SH-SY5Y (cell line): Measurements from ENCODE around the gene CCNY.

Source experiments
- GATA2 ChIP-seq: IDR thresholded peaks from 2 replicates; pipeline ENCODE4 v1.6.1; 2011; ENCODE audit warnings: mild to moderate bottlenecking, low read depth, low read length
- GATA3 ChIP-seq: IDR thresholded peaks from 2 replicates; pipeline ENCODE4 v1.6.1; 2011; ENCODE audit warnings: low read depth, mild to moderate bottlenecking, low read length, moderate library complexity

Gene CCNY

DNA sequence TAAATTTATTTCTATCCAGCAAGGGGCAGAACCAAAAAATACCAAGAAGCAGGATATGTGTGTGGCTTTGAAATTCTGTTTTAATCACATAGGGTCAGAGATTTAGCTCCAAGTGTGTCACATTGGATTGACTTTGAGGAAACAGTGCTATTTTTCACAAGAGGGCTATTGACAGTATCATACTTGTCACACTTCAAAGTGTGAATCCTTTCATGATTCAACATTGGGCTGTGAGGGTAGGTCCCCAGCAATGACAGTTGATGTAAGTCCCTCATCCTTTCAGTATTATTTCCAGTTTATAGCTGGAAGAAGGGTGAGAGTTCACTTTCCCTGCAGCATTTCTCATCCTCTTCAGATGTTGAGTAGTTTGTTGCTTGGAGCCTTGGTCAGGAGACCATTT is 7.4 kb downstream of the CCNY start:
- TF ChIP-seq GATA3 (no peak), GATA2 (no peak)

DNA sequence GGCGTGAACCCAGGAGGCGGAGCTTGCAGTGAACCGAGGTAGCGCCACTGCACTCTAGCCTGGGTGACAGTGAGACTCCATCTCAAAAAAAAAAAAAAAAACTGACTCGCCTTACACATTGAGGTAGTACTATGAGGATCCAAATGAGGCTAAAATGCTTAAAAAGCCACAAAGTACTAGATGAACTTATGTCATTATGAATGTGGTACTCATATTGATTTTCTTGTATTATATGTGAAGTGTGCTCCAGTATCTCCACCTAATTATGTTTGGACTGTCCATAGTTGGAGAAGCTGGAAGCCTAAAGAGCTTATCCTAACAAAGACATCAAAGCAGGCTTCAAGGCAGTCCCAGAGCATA is 9.1 kb downstream of the CCNY start:
- no peak for TF ChIP-seq GATA2
- no peak for TF ChIP-seq GATA3

- no peak for TF ChIP-seq GATA2
- TF ChIP-seq GATA3, result no peak
These were observed 9.9 kb downstream of the CCNY start for GRCh38 chr10:35346248-35346647.

GRCh38 chr10:35347121-35347562 is 10.8 kb downstream of the CCNY start:
- TF ChIP-seq GATA3 (no peak), GATA2 (no peak)

DNA sequence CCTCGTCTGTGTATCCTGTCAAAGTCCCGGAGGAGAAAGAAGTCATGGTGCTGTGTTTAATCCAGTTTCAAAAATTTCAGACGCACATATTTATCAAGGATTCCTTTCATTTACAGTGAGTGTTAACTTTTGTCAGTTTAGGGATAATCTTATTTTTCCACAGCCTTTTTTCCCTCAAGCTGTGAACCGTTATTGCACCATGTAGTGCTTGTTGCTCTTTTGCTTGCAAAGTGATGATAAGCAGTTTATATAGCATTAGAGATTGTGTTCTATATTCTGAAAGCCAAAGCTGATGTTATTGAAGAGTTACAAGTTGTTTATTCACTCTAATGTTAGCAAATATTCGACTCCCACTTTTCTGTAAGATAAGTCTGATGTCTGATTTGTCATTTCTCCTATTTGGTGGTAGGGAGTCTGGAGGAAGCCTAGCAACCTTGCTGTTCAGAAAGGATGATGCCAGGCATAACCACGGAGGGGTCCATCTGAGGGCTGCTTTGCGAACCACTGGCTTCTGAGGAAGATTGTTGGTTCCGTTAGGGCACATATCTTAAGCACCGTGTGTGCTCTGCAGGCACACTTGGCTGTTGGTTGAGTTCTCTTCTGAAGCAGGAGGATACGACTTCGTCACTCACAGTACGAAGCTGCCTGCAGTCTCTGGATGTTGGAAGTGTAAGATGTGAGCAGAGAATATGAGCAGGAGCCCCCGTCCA is 11.7 kb downstream of the CCNY start:
- TF ChIP-seq GATA3 (no peak), GATA2 (no peak)

DNA sequence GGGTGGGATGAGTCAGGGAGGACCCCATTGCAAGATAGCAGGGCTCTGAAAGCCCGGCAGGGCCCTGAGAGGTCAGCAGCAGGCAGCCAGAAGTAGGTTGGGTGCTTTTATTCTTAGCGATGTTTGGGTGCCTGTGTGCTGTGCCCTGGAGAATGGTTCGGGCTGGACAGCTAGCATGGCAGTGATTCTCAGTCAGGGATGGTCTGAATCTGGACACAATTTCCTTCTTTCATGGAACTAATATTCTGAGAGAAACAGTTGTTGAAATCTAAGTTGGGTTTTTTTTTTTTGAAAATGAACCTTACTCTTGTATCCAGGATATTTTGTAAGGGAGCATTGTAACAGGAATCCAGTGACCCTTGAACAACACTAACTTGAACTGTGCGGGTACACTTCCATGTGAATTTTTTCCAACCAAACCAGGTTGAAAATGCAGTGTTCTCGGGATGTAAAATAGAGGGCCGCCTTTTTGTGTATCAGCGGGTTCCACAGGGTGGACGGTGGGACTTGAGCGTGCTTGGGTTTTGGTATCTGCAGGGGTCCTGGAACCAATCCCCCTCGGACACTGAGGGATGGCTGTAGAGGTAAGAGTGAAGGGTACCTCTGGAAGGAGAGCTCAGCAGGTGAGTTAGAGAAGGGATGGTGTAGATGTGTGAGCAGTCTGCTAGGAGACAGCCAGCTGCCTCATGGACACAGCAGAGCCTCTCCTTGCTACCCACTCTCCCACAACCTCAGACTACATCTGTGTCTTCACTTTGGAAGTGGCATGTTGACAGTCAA is 12.5 kb downstream of the CCNY start:
- TF ChIP-seq GATA2, result no peak
- no peak for TF ChIP-seq GATA3

DNA sequence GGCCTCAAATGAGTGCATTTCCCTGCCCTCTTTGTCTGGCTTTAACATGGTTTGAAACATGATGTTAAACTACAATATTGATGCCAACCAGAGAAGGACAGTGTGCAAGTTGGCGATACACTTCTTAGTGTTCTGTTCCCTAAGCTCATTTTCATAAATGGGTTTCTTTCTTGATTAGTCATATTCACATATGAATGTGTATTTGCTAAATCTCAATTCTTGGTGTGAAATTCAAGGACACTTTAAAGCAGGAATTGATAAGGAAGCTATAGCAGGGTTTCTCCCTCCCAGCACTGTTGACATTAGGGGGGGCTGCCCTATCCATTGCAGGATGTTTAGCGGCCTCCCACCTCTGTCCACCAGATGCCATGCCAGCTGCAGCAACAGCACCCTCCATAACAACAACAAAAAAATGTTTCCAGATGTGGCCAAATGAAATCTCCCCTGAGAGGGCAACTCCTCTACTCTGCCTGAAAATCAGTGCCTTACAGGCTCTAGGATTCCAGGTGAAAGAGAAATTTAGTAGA is 13.1 kb downstream of the CCNY start:
- no peak for TF ChIP-seq GATA2
- TF ChIP-seq GATA3, result no peak

DNA sequence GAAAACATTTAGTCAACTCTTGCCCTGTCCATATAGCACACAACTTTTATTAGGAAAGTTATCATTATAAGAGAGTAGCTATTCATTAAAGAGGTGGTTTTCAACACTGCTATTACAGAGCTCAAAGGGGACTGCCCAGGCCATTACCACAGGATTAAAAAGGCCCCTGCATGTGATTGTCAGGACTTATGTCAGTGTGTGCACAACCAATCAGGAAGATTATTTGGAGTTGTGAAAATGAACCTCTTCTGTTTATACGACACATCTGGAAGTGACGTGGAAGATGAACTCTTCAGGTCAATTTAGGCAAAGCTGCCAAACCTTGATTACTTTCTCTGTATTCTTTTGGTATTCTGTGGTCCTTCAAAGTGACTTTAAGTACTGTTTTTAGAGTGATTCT is 14.7 kb downstream of the CCNY start:
- no peak for TF ChIP-seq GATA3
- TF ChIP-seq GATA2, result no peak

DNA sequence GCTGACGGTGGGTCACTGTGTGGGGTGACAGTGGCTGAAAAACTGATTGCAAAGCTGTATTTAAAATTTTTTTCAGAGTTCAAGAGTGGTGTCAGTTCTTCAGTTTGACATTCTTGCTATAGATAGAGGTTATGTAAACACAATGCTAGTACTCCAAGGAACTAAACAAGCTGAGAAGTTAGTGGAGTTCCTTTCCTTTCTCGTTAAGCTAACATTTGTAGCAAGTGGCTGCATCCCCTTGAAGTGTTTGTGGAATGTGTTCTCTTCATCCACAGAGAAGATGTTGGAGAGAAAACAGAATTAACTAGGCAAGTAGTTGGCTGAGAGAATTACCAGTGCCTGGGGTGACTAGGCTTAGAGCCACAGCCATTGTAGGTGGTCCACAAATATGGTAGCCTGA is 15.8 kb downstream of the CCNY start:
- TF ChIP-seq GATA3 (no peak), GATA2 (no peak)

GRCh38 chr10:35352512-35352911 is 16.2 kb downstream of the CCNY start:
- TF ChIP-seq GATA3, result no peak
- no peak for TF ChIP-seq GATA2

GRCh38 chr10:35353395-35353794 is 17.1 kb downstream of the CCNY start:
- TF ChIP-seq GATA2 (no peak), GATA3 (no peak)

GRCh38 chr10:35353805-35354204 is 17.5 kb downstream of the CCNY start:
- TF ChIP-seq GATA3 (no peak), GATA2 (no peak)

DNA sequence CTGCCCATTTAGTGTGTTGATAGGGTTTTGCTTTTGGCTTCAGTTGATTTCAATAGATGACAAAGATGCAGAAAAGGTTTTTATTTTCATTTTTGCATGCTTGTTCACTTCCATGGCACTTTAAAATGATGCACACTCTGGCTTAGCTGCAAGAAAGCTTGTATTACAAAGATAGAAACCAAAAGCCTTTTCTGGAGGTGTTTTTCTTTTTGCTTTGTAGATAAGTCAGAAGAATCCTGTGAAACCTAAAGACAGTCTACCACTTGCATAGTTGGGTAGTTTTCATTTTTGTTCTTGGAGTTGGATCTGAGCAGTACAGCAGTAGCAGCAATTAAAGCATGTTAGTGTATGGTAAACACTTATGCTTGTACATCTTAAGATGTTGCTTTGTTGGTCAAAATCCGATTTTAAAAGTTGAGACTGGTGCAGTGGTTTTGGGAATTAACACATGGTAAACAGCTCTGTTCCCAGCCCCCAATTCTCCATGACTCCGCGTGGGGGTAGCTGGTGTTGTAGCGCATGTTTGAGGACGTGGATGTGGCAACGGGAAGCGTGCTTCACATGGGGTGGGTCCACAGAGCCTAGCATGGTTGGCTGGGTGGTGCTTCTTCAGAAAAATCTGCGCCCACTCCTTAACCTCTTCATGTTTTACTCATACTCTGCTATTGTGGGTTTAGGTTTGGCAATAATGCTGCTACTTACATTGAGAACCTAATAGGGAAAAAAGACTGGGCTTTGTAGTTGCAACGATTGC is 19.8 kb downstream of the CCNY start:
- TF ChIP-seq GATA3 (no peak), GATA2 (no peak)

DNA sequence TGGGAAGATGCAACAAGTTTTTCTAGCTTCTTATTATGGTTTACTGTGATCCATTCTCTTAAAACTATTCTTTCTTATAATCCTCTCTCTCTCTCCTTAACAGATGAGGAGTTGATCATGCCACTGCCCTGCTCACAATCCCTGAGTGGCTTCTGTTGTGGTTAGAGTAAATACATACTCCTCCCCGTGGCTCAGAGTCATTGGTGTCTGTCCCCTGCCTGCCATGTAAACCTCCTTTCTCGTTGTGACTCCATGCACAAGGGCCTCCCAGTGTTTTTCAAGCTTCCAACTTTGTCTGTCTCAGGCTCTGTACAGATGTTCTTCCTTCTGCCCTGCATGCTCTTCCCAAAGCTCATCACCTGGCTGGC is 20.4 kb downstream of the CCNY start:
- TF ChIP-seq GATA2 (no peak), GATA3 (no peak)
